ENCODE results near the gene ZNF813. TPM values are rescaled to one million over a fixed set of nuclear protein-coding genes. Genes with fewer than 3 reads are reported as not detected.
"Not testable (repeated sequence)": the region's sequence is repeated elsewhere in the genome, so short reads cannot be mapped to it uniquely, and the experiment has no call there.

The ZNF813 gene
- total and polyA plus RNA-seq, 2 donors (not counting 1 experiment from before 2014, with no cell fraction given), result 1.2 to 10.8 TPM

- ATAC-seq (ENCODE audit: low read depth); intact Hi-C loops (cut with micrococcal nuclease); H3K27ac Mint-ChIP-seq; CTCF ChIA-PET; H3K79me2 ChIP-seq (ENCODE audit: control insufficient read depth, insufficient read depth, low read length); POLR2A ChIA-PET; H3K4me3 Mint-ChIP-seq; H3K9ac ChIP-seq (ENCODE audit: low read length); H3K27ac ChIP-seq (ENCODE audit: low read length in 2 of 2); H2AFZ ChIP-seq (ENCODE audit: insufficient read depth, low read depth, low read length, poor library complexity, severe bottlenecking); DNase-seq; H3K4me2 ChIP-seq (replicated peaks; ENCODE audit: low read depth, low read length, poor library complexity, severe bottlenecking); H3K4me3 ChIP-seq (ENCODE audit: control extremely low read depth in 1 of 5, extremely low read depth in 1 of 5, insufficient read depth in 1 of 5, low read depth in 2 of 5, low read length in 4 of 5); H3K9me3 Mint-ChIP-seq (ENCODE audit: insufficient read depth); H4K20me1 ChIP-seq (ENCODE audit: control insufficient read depth, insufficient read depth, low read length, poor library complexity, severe bottlenecking); H3K4me1 ChIP-seq (ENCODE audit: control insufficient read depth in 2 of 2, insufficient read depth in 2 of 2, low read length in 2 of 2); H3K4me1 Mint-ChIP-seq; H3K36me3 ChIP-seq (replicated peaks in 1 of 2; ENCODE audit: control extremely low read depth in 1 of 2, control insufficient read depth in 1 of 2, extremely low read depth in 1 of 2, insufficient read depth in 2 of 2, low read length in 1 of 2): not testable (repeated sequence)
- peaks cover 27% of the 10 kb centered on the region for H3K27me3 Mint-ChIP-seq
- Histone ChIP-seq H3K27me3 (replicated peaks in 1 of 4; ENCODE audit: control extremely low read depth in 1 of 4, control insufficient read depth in 3 of 4, insufficient read depth in 4 of 4, low read length in 3 of 4) (peaks cover 0 to 18% (median 1%) of the 10 kb centered on the region in 4 experiments), H3K9me3 (ENCODE audit: control extremely low read depth in 1 of 3, control insufficient read depth in 2 of 3, insufficient read depth in 1 of 3, low read length in 2 of 3) (peaks cover 0 to 34% (median 3%) of the 10 kb centered on the region in 3 donors)
- 6% methylated on average over 3 of the region's 13 CpGs for WGBS (ENCODE audit: insufficient coverage)
Observed at GRCh38 chr19:53504365-53504703, 36.8 kb downstream of the ZNF813 start.

- no peaks in the 10 kb centered on the region for H3K4me1 ChIP-seq (ENCODE audit: control insufficient read depth in 2 of 2, insufficient read depth in 2 of 2, low read length in 2 of 2)
- no peak overlapping the region for H3K27ac Mint-ChIP-seq
- H3K4me3 Mint-ChIP-seq, result no peak overlapping the region
- peaks cover 0 to 29% (median 3%) of the 10 kb centered on the region in 3 donors for H3K9me3 ChIP-seq (ENCODE audit: control extremely low read depth in 1 of 3, control insufficient read depth in 2 of 3, insufficient read depth in 1 of 3, low read length in 2 of 3)
- H3K79me2 ChIP-seq (ENCODE audit: control insufficient read depth, insufficient read depth, low read length), result no peaks in the 10 kb centered on the region
- intact Hi-C loops (cut with micrococcal nuclease), result no loop called here
- ChIA-PET POLR2A (no interaction called here), CTCF (no interaction called here)
- no peak overlapping the region for H2AFZ ChIP-seq (ENCODE audit: insufficient read depth, low read depth, low read length, poor library complexity, severe bottlenecking)
- no peak overlapping the region for H3K4me2 ChIP-seq (replicated peaks; ENCODE audit: low read depth, low read length, poor library complexity, severe bottlenecking)
- no peak for TF ChIP-seq EZH2 (IDR thresholded peaks at IDR 0.05; ENCODE audit: borderline replicate concordance, insufficient read depth, low read depth, low read length, poor library complexity, severe bottlenecking)
- TF ChIP-seq CTCF (IDR thresholded peaks at IDR 0.05), result no peak
- peaks cover 4% of the 10 kb centered on the region for H3K9me3 Mint-ChIP-seq (ENCODE audit: insufficient read depth)
- H3K9ac ChIP-seq (ENCODE audit: low read length), result no peak overlapping the region
- no peak for ATAC-seq (ENCODE audit: low read depth)
- no peaks in the 10 kb centered on the region for H4K20me1 ChIP-seq (ENCODE audit: control insufficient read depth, insufficient read depth, low read length, poor library complexity, severe bottlenecking)
- no peak for DNase-seq
- no peak overlapping the region for H3K4me3 ChIP-seq (ENCODE audit: control extremely low read depth in 1 of 5, extremely low read depth in 1 of 5, insufficient read depth in 1 of 5, low read depth in 2 of 5, low read length in 4 of 5)
- 53% methylated on average over 5 of the region's 7 CpGs for WGBS (ENCODE audit: insufficient coverage)
- no peak overlapping the region for H3K27ac ChIP-seq (ENCODE audit: low read length in 2 of 2)
- H3K27me3 Mint-ChIP-seq, result peaks cover 27% of the 10 kb centered on the region
- H3K4me1 Mint-ChIP-seq, result peaks cover 1% of the 10 kb centered on the region
- peaks cover 0 to 18% (median 1%) of the 10 kb centered on the region in 4 experiments for H3K27me3 ChIP-seq (replicated peaks in 1 of 4; ENCODE audit: control extremely low read depth in 1 of 4, control insufficient read depth in 3 of 4, insufficient read depth in 4 of 4, low read length in 3 of 4)
- H3K36me3 ChIP-seq (replicated peaks in 1 of 2; ENCODE audit: control extremely low read depth in 1 of 2, control insufficient read depth in 1 of 2, extremely low read depth in 1 of 2, insufficient read depth in 2 of 2, low read length in 1 of 2), result no peaks in the 10 kb centered on the region
Observed at GRCh38 chr19:53504885-53505284, 37.4 kb downstream of the ZNF813 start.

Measured in B cell (primary cell).